ENCODE measurements around the gene MAGI2.
A peak's percentile ranks its signal among the peaks of the same experiment; 100 is the strongest.

Gene MAGI2

GRCh38 chr7:79453558-79454360, at the start of gene MAGI2:
TSS of gene MAGI2 (minus strand) at chr7:79453667. CDS start at chr7:79453320, 347 bp downstream.
- peak in 1 of 2 experiments; percentile 10 for DNase-seq

GRCh38 chr7:79502151-79502550, 48.7 kb upstream of the MAGI2 start:
- DNase-seq = no peak

GRCh38 chr7:79500759-79501158, 47.3 kb upstream of the MAGI2 start:
- DNase-seq = no peak

- DNase-seq = no peak
These were observed 44.3 kb upstream of the MAGI2 start for GRCh38 chr7:79497728-79498127.

GRCh38 chr7:79495544-79496272, 42.2 kb upstream of the MAGI2 start:
- no peak for DNase-seq

- no peak for DNase-seq
These were observed 40.6 kb upstream of the MAGI2 start for GRCh38 chr7:79494046-79494445.

GRCh38 chr7:79489371-79489770, 35.9 kb upstream of the MAGI2 start:
- peak in 1 of 2 experiments; percentile 20 for DNase-seq

- DNase-seq = no peak
These were observed 24.9 kb upstream of the MAGI2 start for GRCh38 chr7:79478386-79478785.

- no peak for DNase-seq
These were observed 22.0 kb upstream of the MAGI2 start for GRCh38 chr7:79475455-79475854.

- no peak for DNase-seq
These were observed 18.2 kb upstream of the MAGI2 start for GRCh38 chr7:79471699-79472098.

GRCh38 chr7:79471283-79471682, 17.8 kb upstream of the MAGI2 start:
- no peak for DNase-seq

- DNase-seq = no peak
These were observed 12.1 kb upstream of the MAGI2 start for GRCh38 chr7:79465551-79465950.

GRCh38 chr7:79464051-79464450, 10.6 kb upstream of the MAGI2 start:
- DNase-seq = no peak

- no peak for DNase-seq
These were observed 8.9 kb upstream of the MAGI2 start for GRCh38 chr7:79462390-79462789.

GRCh38 chr7:79461660-79462059, 8.2 kb upstream of the MAGI2 start:
- DNase-seq = no peak

- DNase-seq = no peak
These were observed 5.9 kb upstream of the MAGI2 start for GRCh38 chr7:79459381-79459780.

- no peak for DNase-seq
These were observed 5.3 kb upstream of the MAGI2 start for GRCh38 chr7:79458796-79459195.

- no peak for DNase-seq
These were observed 1.8 kb upstream of the MAGI2 start for GRCh38 chr7:79455173-79455790.

- DNase-seq = no peak
These were observed 994 bp upstream of the MAGI2 start for GRCh38 chr7:79454361-79454960.

GRCh38 chr7:79453266-79453557, 255 bp downstream of the MAGI2 start:
- DNase-seq = no peak

GRCh38 chr7:79452495-79453265, 787 bp downstream of the MAGI2 start:
- peak in 1 of 2 experiments; percentile 5 for DNase-seq

- peak; percentile 55 to 66 for DNase-seq
These were observed 1.4 kb downstream of the MAGI2 start for GRCh38 chr7:79452032-79452494.

GRCh38 chr7:79451580-79451979, 1.9 kb downstream of the MAGI2 start:
- DNase-seq = no peak
